Stimulated activated CD8-positive, alpha-beta memory T cell treated with anti-CD3 and anti-CD28 coated beads, Interleukin-7, amount 100 ng/mL, for 24 hours (primary cell): ENCODE data around the gene PTPRJ.
"Not testable (repeated sequence)": the region's sequence is repeated elsewhere in the genome, so short reads cannot be mapped to it uniquely, and the experiment has no call there.

ENCODE experiments used
- DNase-seq: peaks from one replicate; pipeline ENCODE4 v3.0.0-alpha.2; 2020; ENCODE audit warnings: low read depth

Gene PTPRJ

DNA sequence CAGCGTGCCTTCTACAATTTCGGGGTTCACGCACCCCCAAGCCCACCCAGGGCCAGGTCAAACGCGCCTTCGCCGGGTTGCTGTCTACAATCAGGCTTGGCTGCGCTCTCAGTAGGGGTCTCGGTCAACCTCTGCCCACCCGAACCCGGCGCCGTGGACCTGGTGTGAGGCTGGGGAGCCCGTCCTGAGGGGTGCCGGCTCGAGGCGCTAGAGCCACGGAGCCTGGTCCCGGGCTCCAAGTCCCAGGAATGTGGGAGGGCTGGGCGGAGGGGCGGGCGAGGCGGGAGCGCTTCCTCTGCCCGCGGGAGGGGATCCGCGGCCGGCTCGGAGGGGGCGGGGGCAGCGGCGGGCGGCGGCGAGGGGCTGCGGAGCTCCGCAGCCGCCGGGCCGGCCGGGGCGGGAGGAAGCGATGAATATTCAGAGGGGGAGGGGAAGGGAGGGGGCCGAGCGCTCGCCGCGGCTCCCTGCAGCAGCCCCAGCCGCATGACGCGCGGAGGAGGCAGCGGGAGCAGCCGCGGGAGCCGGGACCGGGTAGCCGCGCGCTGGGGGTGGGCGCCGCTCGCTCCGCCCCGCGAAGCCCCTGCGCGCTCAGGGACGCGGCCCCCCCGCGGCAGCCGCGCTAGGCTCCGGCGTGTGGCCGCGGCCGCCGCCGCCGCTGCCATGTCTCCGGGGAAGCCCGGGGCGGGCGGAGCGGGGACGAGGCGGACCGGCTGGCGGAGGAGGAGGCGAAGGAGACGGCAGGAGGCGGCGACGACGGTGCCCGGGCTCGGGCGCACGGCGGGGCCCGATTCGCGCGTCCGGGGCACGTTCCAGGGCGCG, at the start of gene PTPRJ:
Gene PTPRJ, plus strand, starts transcription at position 472 of the 819 bp plus-strand sequence. CDS start 354 bp downstream, outside the sequence.
- DNase-seq, result no peak

- no peak for DNase-seq
These were observed 47.8 kb upstream of the PTPRJ start for GRCh38 chr11:47932544-47932943.

DNA sequence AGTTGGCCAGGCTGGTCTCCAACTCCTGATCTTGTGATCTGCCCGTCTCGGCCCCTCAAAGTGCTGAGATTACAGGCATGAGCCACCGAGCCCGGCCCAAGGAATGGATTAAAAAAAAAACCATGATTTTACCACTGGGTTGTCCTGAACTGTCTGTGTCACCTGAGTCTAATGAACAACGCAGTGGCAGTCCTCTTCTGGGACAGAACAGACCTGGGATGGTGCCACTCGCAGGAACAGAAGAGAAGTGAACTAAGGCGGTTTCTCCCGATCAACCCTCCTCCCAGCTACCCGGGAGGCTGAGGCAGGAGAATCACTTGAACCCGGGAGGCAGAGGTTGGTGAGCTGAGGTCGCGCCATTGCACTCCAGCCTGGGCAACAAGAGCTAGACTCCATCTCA, 46.6 kb upstream of the PTPRJ start:
- not testable (repeated sequence) for DNase-seq

DNA sequence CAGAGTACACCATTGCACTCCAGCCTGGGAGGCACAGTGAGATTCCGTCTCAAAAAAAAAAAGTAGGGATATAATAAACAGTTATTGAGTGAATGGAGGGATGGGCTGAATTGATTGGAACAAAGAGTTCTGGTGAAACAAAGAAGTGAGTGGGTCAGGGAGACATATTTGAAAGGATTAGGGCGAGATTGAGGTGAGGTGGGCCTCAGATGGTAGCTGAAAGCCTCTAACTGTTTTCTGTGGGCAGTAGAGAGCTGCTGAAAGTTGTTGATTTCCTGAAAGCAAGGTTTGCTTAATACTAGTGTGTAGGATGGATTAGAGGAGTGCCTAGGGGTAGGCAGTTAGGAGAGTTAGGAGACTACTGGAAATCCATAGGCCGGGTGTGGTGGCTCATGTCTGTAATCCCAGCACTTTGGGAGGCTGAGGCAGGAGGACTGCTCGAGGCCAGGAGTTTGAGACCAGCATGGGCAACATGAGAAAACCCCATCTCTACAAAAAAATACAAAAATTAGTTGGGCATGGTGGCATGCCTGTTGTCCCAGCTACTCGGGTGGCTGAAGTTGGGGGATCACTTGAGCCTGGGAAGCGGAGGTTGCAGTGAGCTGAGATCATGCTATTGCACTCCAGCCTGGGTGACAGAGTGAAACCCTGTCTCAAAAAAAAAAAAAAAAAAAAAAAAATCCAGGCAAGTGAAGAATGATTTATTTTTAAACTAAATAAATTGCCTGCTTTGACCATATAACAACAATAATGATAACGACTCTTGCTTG, 41.4 kb upstream of the PTPRJ start:
- DNase-seq, result no peak

DNA sequence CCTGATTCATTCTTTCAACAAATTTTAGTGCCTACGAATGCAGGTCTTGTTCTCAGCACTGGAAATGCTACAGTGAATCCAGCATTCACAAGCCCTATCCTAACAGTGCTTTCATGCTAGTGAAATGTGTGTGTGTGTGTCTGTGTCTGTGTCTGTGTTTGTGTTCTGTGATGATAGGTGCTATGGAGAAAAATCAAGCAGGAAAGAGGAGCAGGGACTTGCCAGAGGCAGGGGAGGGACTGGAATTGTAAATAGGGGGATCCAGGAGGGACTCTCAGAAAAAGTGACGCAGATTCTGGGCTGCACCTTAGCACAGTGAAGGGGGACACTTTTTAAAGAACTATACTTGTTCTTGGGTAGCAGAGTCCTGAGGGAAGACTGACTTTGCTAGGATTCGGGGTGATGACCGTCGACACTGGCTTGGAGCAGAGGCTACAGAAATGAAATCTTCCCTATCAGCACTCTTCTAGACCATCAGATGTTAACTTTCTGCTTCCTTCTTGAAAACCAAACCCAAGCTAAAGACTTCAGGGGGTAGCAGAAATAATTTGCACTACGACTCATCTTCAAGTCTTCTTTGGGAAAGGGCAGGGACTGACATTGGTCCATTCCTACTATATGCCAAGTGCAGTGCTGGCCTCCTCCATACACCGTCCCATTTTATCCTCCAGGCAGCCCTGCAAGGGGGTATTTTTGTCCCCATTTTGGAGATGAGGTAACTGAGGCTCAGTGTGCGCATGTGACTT, 39.3 kb upstream of the PTPRJ start:
- no peak for DNase-seq

DNA sequence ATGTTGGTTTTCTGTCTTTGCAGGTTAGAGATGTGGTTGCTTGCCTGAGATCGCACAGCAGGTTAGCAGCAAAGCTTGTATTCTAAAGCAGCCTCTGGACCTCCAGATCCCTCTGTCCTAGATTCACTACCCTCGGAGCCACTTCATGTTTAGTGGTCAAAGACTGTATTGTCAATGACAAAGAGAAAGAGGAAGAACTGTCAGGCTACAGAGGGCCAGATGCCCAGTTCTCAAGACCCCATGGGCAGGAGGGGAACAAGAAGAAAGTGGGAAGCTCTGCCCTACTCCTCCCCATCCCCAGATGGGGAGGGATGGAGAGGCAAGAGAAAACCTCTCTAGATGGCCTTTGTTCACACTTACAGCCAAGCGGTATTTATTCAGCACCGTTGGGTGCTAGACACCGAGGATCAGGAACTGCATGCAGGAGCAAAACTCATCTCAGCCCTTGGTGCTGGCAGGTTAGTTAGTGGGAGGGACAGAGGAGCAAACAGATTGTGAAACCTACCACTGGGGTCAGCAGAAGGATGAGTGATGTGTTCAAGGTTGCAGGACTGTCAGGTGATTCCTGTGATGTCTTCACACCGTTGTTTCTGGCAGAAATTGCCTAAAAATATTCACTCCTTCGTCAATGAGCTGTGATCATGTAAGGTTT, 38.3 kb upstream of the PTPRJ start:
- DNase-seq, result no peak

DNA sequence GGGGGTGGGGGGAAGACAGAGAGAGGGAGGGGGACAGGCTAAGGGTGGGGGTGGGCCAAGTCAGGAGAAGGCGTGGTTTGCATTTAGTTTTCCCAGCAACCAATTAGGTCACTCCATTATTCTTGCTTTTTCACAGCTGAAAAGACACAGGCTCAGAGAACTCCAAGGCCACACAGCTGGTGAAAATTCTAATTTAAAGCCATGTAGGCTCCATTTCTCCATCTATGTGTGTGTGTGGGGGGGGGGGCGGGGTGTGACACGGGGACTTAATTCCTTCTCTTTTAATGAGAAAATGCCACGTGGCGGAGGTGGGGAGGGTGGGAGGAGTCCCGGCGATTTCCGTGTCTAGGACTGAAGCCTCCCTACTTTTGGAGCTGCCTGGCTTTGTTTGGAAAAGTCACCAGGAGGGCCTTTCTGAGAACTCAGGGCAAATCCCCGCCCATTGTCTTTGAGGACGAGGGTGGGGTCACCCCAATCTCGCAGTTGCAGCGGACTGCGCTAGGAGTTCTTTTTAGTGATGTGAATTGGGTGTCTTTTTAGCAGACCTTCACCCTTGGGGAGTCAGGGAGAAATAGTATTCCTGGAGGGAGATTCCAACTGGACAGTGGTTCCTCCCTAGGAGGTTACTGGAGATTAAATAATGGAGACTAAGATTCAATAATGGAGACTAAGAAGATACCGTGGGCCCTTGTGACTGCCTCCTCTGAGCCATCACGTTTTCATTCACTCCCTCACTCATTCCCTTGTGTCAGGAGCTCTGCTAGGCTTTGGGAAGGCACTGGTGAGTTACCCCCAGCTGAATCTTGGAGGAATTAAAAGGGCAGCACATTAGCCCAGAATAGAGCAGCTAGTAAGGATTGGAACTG, 36.4 kb upstream of the PTPRJ start:
- no peak for DNase-seq

DNA sequence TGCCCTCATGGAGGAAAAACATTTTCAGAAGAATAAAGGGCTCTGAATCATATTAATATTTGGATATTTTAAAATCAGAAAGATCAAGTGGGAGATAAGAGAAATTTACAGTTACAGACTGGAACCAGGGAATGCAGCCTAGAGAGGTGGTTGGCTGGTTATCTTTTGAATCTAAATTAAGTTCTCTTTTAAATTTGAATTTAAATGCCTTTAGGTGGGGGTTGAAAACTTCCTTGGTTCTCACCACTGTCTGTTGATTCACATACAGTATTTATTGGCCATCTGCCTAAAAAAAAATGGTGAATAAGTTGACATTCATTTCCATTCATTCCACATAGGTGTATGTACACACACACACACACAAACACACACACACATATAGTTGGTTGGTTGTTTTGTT, 35.7 kb upstream of the PTPRJ start:
- DNase-seq, result no peak

DNA sequence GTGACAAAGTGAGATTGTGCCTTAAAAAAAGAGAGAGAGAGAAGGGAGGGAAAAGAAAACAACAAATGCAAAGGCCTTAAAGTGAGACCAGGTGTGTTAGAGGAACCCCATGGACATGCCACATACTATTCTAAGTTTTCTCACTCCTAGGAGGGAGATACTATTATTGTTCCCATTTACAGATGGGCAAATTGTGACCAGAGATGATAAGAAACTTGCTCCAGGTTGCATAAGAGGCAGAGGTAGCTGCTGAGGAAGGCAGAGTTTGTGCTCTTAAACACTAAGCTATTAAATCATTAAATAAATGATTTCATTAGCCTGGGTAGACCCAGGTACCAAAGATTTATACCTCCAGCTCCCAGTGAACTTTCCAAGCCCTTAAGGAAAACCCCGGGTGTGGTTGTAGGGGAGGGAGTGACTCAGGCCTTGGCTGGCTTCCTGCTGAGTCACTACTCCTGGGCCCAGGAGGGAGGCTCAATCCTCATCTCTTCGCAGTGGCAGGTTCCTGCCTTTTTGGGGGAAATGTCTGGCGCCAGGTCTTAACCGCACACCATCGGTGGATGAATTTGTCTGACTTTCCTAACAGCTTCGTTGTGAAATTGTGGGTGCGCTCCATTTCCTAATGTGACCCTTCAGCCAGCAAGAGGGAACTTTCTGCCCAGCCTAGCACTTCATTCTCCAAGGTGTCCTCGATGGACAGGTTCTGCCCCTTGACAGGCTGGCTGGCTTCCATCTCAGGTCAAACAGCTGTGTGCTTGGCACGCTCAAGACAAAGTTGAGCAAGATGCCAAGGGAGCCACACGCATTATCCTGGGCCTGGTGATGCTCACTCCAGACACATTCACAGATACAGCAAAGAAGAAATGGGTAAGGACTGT, 33.4 kb upstream of the PTPRJ start:
- no peak for DNase-seq

DNA sequence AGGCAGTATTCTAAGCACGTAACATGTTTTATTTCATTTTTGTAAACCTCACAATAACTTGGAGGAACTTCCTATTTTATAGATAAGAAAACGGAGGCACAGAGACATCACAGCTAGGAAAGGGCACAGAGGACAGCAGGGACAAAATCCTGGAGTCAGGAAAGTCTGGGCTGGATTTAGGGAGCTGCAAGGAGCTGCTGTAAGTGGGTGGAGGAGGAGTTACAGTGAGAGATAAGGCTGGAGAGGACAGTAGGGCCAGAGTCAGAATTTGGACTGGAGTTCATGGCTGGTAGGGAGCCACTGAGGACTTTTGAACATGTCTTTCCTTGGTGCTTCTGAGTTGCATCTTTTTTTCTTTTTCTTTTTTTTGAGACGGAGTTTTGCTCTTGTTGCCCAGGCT, 32.2 kb upstream of the PTPRJ start:
- DNase-seq, result no peak

- DNase-seq, result not testable (repeated sequence)
These were observed 31.2 kb upstream of the PTPRJ start for GRCh38 chr11:47949001-47949675.

GRCh38 chr11:47950396-47950795, 30.0 kb upstream of the PTPRJ start:
- no peak for DNase-seq

- not testable (repeated sequence) for DNase-seq
These were observed 28.9 kb upstream of the PTPRJ start for GRCh38 chr11:47951504-47951903.

DNA sequence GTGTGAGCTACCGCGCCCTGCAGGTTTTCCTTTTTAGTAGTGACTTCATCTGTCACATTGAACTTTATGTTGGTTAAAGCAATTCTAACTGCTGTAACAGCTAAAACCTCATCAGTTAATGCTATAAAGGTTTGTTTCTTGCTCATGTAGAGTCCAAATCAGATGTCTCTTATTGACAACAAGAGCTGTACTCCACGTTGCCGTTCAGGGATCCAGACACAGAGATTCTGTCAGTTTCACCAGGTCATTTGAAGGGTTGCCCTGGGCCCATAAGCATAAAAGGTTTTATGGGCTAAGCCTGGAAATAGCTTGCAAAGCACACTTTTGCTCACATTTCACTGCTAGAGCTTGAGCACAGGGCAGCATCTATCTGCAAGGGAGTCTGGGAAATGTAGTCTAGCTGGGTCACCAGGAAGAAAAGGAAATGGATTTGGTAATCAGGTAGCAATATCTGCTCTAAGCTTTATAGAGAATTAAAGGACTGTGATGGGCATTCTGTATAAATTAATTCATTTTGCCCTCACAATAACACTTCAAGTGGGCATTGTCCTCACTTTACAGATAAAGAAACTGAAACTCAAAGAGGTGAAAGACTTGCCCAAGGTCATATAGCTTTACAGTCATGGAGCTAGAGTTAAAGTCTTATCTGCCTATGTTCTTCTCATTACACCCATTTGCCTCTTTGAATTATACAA, 25.2 kb upstream of the PTPRJ start:
- DNase-seq, result no peak

- no peak for DNase-seq
These were observed 20.3 kb upstream of the PTPRJ start for GRCh38 chr11:47960015-47960414.

DNA sequence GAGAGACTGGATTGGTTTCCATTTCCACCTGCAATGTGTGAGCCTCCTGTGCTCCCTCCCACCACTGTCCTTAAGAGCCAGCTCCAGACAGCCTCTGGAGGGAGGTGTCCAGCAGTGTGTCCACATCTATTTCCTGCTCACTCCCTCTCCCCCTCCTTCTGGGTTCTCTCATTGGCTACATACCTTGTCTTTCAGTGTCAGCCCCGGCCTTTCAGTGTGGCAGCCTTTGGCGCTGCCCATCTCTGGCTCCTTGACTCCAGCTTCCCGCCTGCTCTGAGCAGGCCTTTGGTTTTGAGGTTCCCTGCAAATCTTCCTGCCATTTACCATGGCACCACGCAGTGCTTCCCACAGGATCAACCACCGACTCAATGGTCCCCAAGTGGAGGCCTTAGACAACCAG, 19.0 kb upstream of the PTPRJ start:
- no peak for DNase-seq

DNA sequence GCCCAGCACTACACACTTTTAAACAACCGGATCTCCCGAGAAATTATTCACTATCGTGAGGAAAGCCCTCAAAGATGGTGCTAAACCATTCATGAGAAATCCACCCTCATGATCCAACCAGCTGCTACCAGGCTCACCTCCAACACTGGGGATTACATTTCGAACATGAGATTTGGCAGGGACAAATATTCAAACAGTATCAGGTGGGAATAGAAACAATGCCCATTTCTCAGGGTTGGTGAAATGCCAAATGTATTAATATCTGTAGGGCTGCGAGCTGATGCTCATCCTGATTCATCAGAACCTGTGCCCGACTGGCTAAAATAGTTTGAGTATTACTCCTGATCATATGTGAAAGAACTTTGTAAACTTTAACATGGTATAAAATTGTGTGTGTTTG, 15.8 kb upstream of the PTPRJ start:
- DNase-seq, result no peak

- DNase-seq, result no peak
These were observed 12.5 kb upstream of the PTPRJ start for GRCh38 chr11:47967577-47968525.
